Skeletal muscle tissue (tissue), 4 donors: ENCODE data around the gene FOXE1. TPM values are rescaled to one million over a fixed set of nuclear protein-coding genes. Genes with fewer than 3 reads are reported as not detected.

Experiments
- H3K27ac ChIP-seq: one replicate; pipeline ENCODE4 v1.7.0; 2013; ENCODE audit warnings: mild to moderate bottlenecking, low read depth, low read length, inconsistent platforms
- H3K27me3 ChIP-seq, 3 donors: one replicate each; pipeline ENCODE4 v1.7.0; 2013; ENCODE audit warnings: low read length in 3 of 3; ENCODE audit not compliant: control insufficient read depth in 3 of 3, insufficient read depth in 3 of 3
- H3K36me3 ChIP-seq, 3 donors: one replicate each; pipeline ENCODE4 v1.7.0; 2013; ENCODE audit warnings: low read length in 3 of 3; ENCODE audit not compliant: control insufficient read depth in 3 of 3, insufficient read depth in 3 of 3
- H3K4me1 ChIP-seq, 3 donors: one replicate each; pipeline ENCODE4 v1.7.0; 2013; ENCODE audit warnings: low read length in 3 of 3, mild to moderate bottlenecking in 3 of 3; ENCODE audit not compliant: control insufficient read depth in 3 of 3, insufficient read depth in 3 of 3
- H3K4me3 ChIP-seq, 3 donors: one replicate each; pipeline ENCODE4 v1.7.0; 2013; ENCODE audit warnings: low read length in 3 of 3
- H3K9ac ChIP-seq, 3 donors: one replicate each; pipeline ENCODE4 v1.7.0; 2013; ENCODE audit warnings: low read length in 3 of 3, mild to moderate bottlenecking in 3 of 3, moderate library complexity in 2 of 3, low read depth in 1 of 3
- H3K9me3 ChIP-seq, 3 donors: one replicate each; pipeline ENCODE4 v1.7.0; 2013; ENCODE audit warnings: low read length in 3 of 3; ENCODE audit not compliant: control insufficient read depth in 3 of 3
- total RNA-seq: library from RNA; depleted of rRNA; stranded (reverse); fragments of >200 nt; gene quantifications from one replicate; pipeline ENCODE4 v1.2.3, GENCODE V29; 2014
- donor health status: Osteomylitis.

Gene FOXE1
- total RNA-seq: not detected

- no peak within 1 kb of the TSS for H3K9ac ChIP-seq
- peaks cover 87 to 99% (median 92%) of the 10 kb centered on the region in 3 donors for H3K27me3 ChIP-seq
- peak within 1 kb of the TSS in 2 of 3 donors; percentile 54 to 60 for H3K4me3 ChIP-seq
- H3K4me1 ChIP-seq: peaks cover 9 to 22% (median 19%) of the 10 kb centered on the region in 3 donors
- no peak within 1 kb of the TSS for H3K27ac ChIP-seq
- no peaks in the 10 kb centered on the region for H3K36me3 ChIP-seq
- H3K9me3 ChIP-seq: no peaks in the 10 kb centered on the region
Measured at GRCh38 chr9:97853056-97853843, at the start of gene FOXE1. FOXE1 (plus strand) TSS chr9:97853226; CDS start chr9:97853915, 689 bp downstream.

GRCh38 chr9:97804059-97804365 is 49.0 kb upstream of the FOXE1 start:
- Histone ChIP-seq H3K27me3 (peaks cover 16 to 30% (median 21%) of the 10 kb centered on the region in 3 donors), H3K4me3 (peak overlapping the region in 1 of 3 donors; percentile 49), H3K9ac (peak overlapping the region in 1 of 3 donors; percentile 16), H3K36me3 (no peaks in the 10 kb centered on the region), H3K9me3 (no peaks in the 10 kb centered on the region), H3K27ac (no peak overlapping the region), H3K4me1 (peaks cover 0 to 3% (median 3%) of the 10 kb centered on the region in 3 donors)

- no peak overlapping the region for H3K9ac ChIP-seq
- peaks cover 0 to 3% (median 3%) of the 10 kb centered on the region in 3 donors for H3K4me1 ChIP-seq
- no peaks in the 10 kb centered on the region for H3K9me3 ChIP-seq
- no peak overlapping the region for H3K27ac ChIP-seq
- no peak overlapping the region for H3K4me3 ChIP-seq
- H3K27me3 ChIP-seq: peaks cover 17 to 26% (median 18%) of the 10 kb centered on the region in 3 donors
- H3K36me3 ChIP-seq: no peaks in the 10 kb centered on the region
Measured at GRCh38 chr9:97806721-97807120, 46.3 kb upstream of the FOXE1 start.

- Histone ChIP-seq H3K36me3 (no peaks in the 10 kb centered on the region), H3K27ac (no peak overlapping the region), H3K9me3 (no peaks in the 10 kb centered on the region), H3K9ac (no peak overlapping the region), H3K27me3 (peaks cover 12 to 19% (median 18%) of the 10 kb centered on the region in 3 donors), H3K4me3 (no peak overlapping the region), H3K4me1 (peaks cover 0 to 3% (median 3%) of the 10 kb centered on the region in 3 donors)
Measured at GRCh38 chr9:97807681-97808080, 45.3 kb upstream of the FOXE1 start.

- Histone ChIP-seq H3K9ac (no peak overlapping the region), H3K9me3 (no peaks in the 10 kb centered on the region), H3K27me3 (peaks cover 12 to 18% (median 17%) of the 10 kb centered on the region in 3 donors), H3K36me3 (no peaks in the 10 kb centered on the region), H3K27ac (no peak overlapping the region), H3K4me1 (peaks cover 0 to 3% (median 3%) of the 10 kb centered on the region in 3 donors), H3K4me3 (no peak overlapping the region)
Measured at GRCh38 chr9:97808415-97808814, 44.6 kb upstream of the FOXE1 start.

GRCh38 chr9:97808972-97809371 is 44.1 kb upstream of the FOXE1 start:
- no peak overlapping the region for H3K27ac ChIP-seq
- H3K27me3 ChIP-seq: peaks cover 10 to 16% (median 11%) of the 10 kb centered on the region in 3 donors
- H3K4me3 ChIP-seq: no peak overlapping the region
- no peak overlapping the region for H3K9ac ChIP-seq
- peaks cover 0 to 2% (median 0%) of the 10 kb centered on the region in 3 donors for H3K9me3 ChIP-seq
- H3K4me1 ChIP-seq: peaks cover 0 to 3% (median 0%) of the 10 kb centered on the region in 3 donors
- H3K36me3 ChIP-seq: no peaks in the 10 kb centered on the region

GRCh38 chr9:97809666-97810344 is 43.2 kb upstream of the FOXE1 start:
- peaks cover 0 to 3% (median 0%) of the 10 kb centered on the region in 3 donors for H3K4me1 ChIP-seq
- no peak overlapping the region for H3K27ac ChIP-seq
- no peaks in the 10 kb centered on the region for H3K36me3 ChIP-seq
- H3K9ac ChIP-seq: no peak overlapping the region
- no peak overlapping the region for H3K4me3 ChIP-seq
- peaks cover 3 to 9% (median 4%) of the 10 kb centered on the region in 3 donors for H3K27me3 ChIP-seq
- peaks cover 0 to 2% (median 0%) of the 10 kb centered on the region in 3 donors for H3K9me3 ChIP-seq

GRCh38 chr9:97811533-97812246 is 41.3 kb upstream of the FOXE1 start:
- Histone ChIP-seq H3K9ac (no peak overlapping the region), H3K4me3 (no peak overlapping the region), H3K27ac (no peak overlapping the region), H3K27me3 (peaks cover 2 to 4% (median 3%) of the 10 kb centered on the region in 3 donors), H3K36me3 (no peaks in the 10 kb centered on the region), H3K4me1 (peaks cover 0 to 3% (median 0%) of the 10 kb centered on the region in 3 donors), H3K9me3 (peaks cover 0 to 2% (median 0%) of the 10 kb centered on the region in 3 donors)

GRCh38 chr9:97812247-97812543 is 40.8 kb upstream of the FOXE1 start:
- H3K36me3 ChIP-seq: no peaks in the 10 kb centered on the region
- no peak overlapping the region for H3K9ac ChIP-seq
- H3K4me3 ChIP-seq: no peak overlapping the region
- no peak overlapping the region for H3K27ac ChIP-seq
- peaks cover 2 to 4% (median 3%) of the 10 kb centered on the region in 3 donors for H3K27me3 ChIP-seq
- peaks cover 0 to 2% (median 0%) of the 10 kb centered on the region in 3 donors for H3K9me3 ChIP-seq
- H3K4me1 ChIP-seq: peaks cover 0 to 3% (median 0%) of the 10 kb centered on the region in 3 donors
